H9 (cell line): ENCODE measurements around the gene ITPKB. TPM values are rescaled to one million over a fixed set of nuclear protein-coding genes. Genes with fewer than 3 reads are reported as not detected.

Experiments
- DNase-seq: peaks from one replicate; pipeline ENCODE4 v3.0.0-alpha.2; 2017
- H2AFZ ChIP-seq: one replicate; pipeline ENCODE4 v1.6.1; 2013; ENCODE audit warnings: mild to moderate bottlenecking, low read length, control low read depth, moderate library complexity
- H2AK5ac ChIP-seq: 2 replicates; pipeline ENCODE4 v1.6.1; 2013; ENCODE audit warnings: low read length, control low read depth, mixed read lengths; ENCODE audit not compliant: insufficient read length
- H2BK120ac ChIP-seq: one replicate; pipeline ENCODE4 v1.6.1; 2013; ENCODE audit warnings: low read depth, mild to moderate bottlenecking, low read length, control low read depth, inconsistent platforms; ENCODE audit not compliant: poor library complexity, severe bottlenecking
- H2BK12ac ChIP-seq: 2 replicates; pipeline ENCODE4 v1.6.1; 2013; ENCODE audit warnings: low read length, control low read depth, mixed read lengths, low read depth; ENCODE audit not compliant: insufficient read length
- H2BK15ac ChIP-seq: 2 replicates; pipeline ENCODE4 v1.6.1; 2013; ENCODE audit warnings: low read depth, low read length, control low read depth
- H2BK20ac ChIP-seq: one replicate; pipeline ENCODE4 v1.6.1; 2013; ENCODE audit warnings: low read depth, mild to moderate bottlenecking, low read length, control low read depth, inconsistent platforms; ENCODE audit not compliant: poor library complexity, severe bottlenecking
- H2BK5ac ChIP-seq: 2 replicates; pipeline ENCODE4 v1.6.1; 2013; ENCODE audit warnings: low read length, control low read depth, mixed read lengths; ENCODE audit not compliant: insufficient read length
- H3K14ac ChIP-seq: 2 replicates; pipeline ENCODE4 v1.6.1; 2013; ENCODE audit warnings: low read length, control low read depth; ENCODE audit not compliant: insufficient read depth
- H3K18ac ChIP-seq: 2 replicates; pipeline ENCODE4 v1.6.1; 2013; ENCODE audit warnings: low read depth, mild to moderate bottlenecking, mixed read lengths, low read length, control low read depth; ENCODE audit not compliant: insufficient read length
- H3K23ac ChIP-seq: 2 replicates; pipeline ENCODE4 v1.6.1; 2013; ENCODE audit warnings: low read length, control low read depth, mixed read lengths, low read depth; ENCODE audit not compliant: insufficient read length
- H3K23me2 ChIP-seq: 2 replicates; pipeline ENCODE4 v1.6.1; 2013; ENCODE audit warnings: low read depth, mild to moderate bottlenecking, mixed read lengths, low read length, control low read depth; ENCODE audit not compliant: insufficient read length, poor library complexity, severe bottlenecking
- H3K27ac ChIP-seq: 2 replicates; pipeline ENCODE4 v1.5.1; 2013; ENCODE audit warnings: low read length, control low read depth, mixed read lengths, low read depth; ENCODE audit not compliant: insufficient read length
- H3K27me3 ChIP-seq: 2 replicates; pipeline ENCODE4 v1.6.1; 2013; ENCODE audit warnings: low read length, control low read depth, inconsistent platforms; ENCODE audit not compliant: insufficient read depth
- H3K4ac ChIP-seq: 2 replicates; pipeline ENCODE4 v1.6.1; 2013; ENCODE audit warnings: low read depth, mild to moderate bottlenecking, control low read depth, inconsistent platforms, low read length, moderate library complexity
- H3K4me1 ChIP-seq: 2 replicates; pipeline ENCODE4 v1.6.1; 2013; ENCODE audit warnings: low read length, control low read depth, inconsistent platforms; ENCODE audit not compliant: insufficient read depth
- H3K4me2 ChIP-seq: 2 replicates; pipeline ENCODE4 v1.6.1; 2013; ENCODE audit warnings: low read length, control low read depth, mixed read lengths; ENCODE audit not compliant: insufficient read length, insufficient read depth
- H3K56ac ChIP-seq: 2 replicates; pipeline ENCODE4 v1.6.1; 2013; ENCODE audit warnings: low read depth, mild to moderate bottlenecking, mixed read lengths, low read length, control low read depth; ENCODE audit not compliant: insufficient read length
- H3K79me1 ChIP-seq: 2 replicates; pipeline ENCODE4 v1.6.1; 2013; ENCODE audit warnings: low read depth, mild to moderate bottlenecking, moderate library complexity, low read length, control low read depth, inconsistent platforms; ENCODE audit not compliant: insufficient read depth, poor library complexity, severe bottlenecking
- H3K79me2 ChIP-seq: 2 replicates; pipeline ENCODE4 v1.6.1; 2013; ENCODE audit warnings: low read length, control low read depth, inconsistent platforms; ENCODE audit not compliant: insufficient read depth
- H3K9ac ChIP-seq: 2 replicates; pipeline ENCODE4 v1.6.1; 2013; ENCODE audit warnings: low read length, control low read depth, mixed read lengths; ENCODE audit not compliant: insufficient read length; ENCODE audit errors: extremely low read depth
- H3K9me3 ChIP-seq: one replicate; pipeline ENCODE4 v1.6.1; 2013; ENCODE audit warnings: low read depth, low read length, inconsistent platforms; ENCODE audit not compliant: control insufficient read depth
- H3T11ph ChIP-seq: one replicate; pipeline ENCODE4 v1.6.1; 2013; ENCODE audit warnings: mild to moderate bottlenecking, low read length, control low read depth, inconsistent platforms
- H4K20me1 ChIP-seq: one replicate; pipeline ENCODE4 v1.6.1; 2013; ENCODE audit not compliant: control insufficient read depth, insufficient read length, insufficient read depth
- H4K5ac ChIP-seq: 2 replicates; pipeline ENCODE4 v1.6.1; 2013; ENCODE audit warnings: low read depth, mild to moderate bottlenecking, mixed read lengths, low read length, control low read depth; ENCODE audit not compliant: insufficient read length
- H4K8ac ChIP-seq: replicated peaks from 2 replicates; pipeline ENCODE4 v1.6.1; 2013; ENCODE audit warnings: low read length, control low read depth, mixed read lengths, low read depth; ENCODE audit not compliant: insufficient read length
- H4K91ac ChIP-seq: 2 replicates; pipeline ENCODE4 v1.6.1; 2013; ENCODE audit warnings: low read depth, mild to moderate bottlenecking, moderate library complexity, mixed read lengths, low read length, control low read depth; ENCODE audit not compliant: insufficient read length
- H3K27ac Mint-ChIP-seq, 3 experiments: 2 replicates in 2 of 3; 3 replicates in 1 of 3; pipeline ENCODE4 v1.8.0; 2020 to 2021; ENCODE audit warnings: mixed read lengths in 3 of 3, mild to moderate bottlenecking in 1 of 3, moderate library complexity in 1 of 3
- H3K27me3 Mint-ChIP-seq: 2 replicates; pipeline ENCODE4 v1.8.0; 2021; ENCODE audit warnings: low read depth, mild to moderate bottlenecking, moderate library complexity, mixed read lengths
- H3K36me3 Mint-ChIP-seq, 3 experiments: 2 replicates in 2 of 3; 3 replicates in 1 of 3; pipeline ENCODE4 v1.8.0; 2020 to 2021; ENCODE audit warnings: low read depth in 3 of 3, mixed read lengths in 3 of 3; ENCODE audit not compliant: insufficient read depth in 1 of 3
- H3K4me1 Mint-ChIP-seq, 2 experiments: 2 replicates each; pipeline ENCODE4 v1.8.0; 2020; ENCODE audit warnings: mixed read lengths in 2 of 2
- H3K4me3 Mint-ChIP-seq, 2 experiments: 2 replicates in 1 of 2; 3 replicates in 1 of 2; pipeline ENCODE4 v1.8.0; 2020 to 2021; ENCODE audit warnings: mild to moderate bottlenecking in 2 of 2, mixed read lengths in 2 of 2, moderate library complexity in 1 of 2
- H3K9me3 Mint-ChIP-seq, 2 experiments: 2 replicates in 1 of 2; 3 replicates in 1 of 2; pipeline ENCODE4 v1.8.0; 2020; ENCODE audit warnings: mild to moderate bottlenecking in 2 of 2, mixed read lengths in 2 of 2, moderate library complexity in 1 of 2
- WGBS: extraction: QIAGEN DNeasy Blood & Tissue Kit; methylation state at CpG from one replicate; pipeline ENCODE4 v1.1.7; 2013; ENCODE audit warnings: missing lambda C conversion rate, low lambda C conversion rate, mixed read lengths; ENCODE audit not compliant: insufficient read length; ENCODE audit errors: extremely low coverage; 5-methylcytosine and 5-hydroxymethylcytosine counted together
- total RNA-seq: library from RNA; stranded (reverse); gene quantifications from 2 replicates; pipeline ENCODE4 v1.2.1, GENCODE V29; 2021
- TF ChIP-seq, protein P1 (sequence below): fragments of 200-600 bp; sonication (generic); conservative IDR thresholded peaks from 3 replicates; pipeline ENCODE4 v1.8.0; 2021; ENCODE audit warnings: antibody characterized with exemption, mild to moderate bottlenecking

ITPKB gene
- total RNA-seq, 1 experiment from 2014 or later: 3.8 TPM

DNA sequence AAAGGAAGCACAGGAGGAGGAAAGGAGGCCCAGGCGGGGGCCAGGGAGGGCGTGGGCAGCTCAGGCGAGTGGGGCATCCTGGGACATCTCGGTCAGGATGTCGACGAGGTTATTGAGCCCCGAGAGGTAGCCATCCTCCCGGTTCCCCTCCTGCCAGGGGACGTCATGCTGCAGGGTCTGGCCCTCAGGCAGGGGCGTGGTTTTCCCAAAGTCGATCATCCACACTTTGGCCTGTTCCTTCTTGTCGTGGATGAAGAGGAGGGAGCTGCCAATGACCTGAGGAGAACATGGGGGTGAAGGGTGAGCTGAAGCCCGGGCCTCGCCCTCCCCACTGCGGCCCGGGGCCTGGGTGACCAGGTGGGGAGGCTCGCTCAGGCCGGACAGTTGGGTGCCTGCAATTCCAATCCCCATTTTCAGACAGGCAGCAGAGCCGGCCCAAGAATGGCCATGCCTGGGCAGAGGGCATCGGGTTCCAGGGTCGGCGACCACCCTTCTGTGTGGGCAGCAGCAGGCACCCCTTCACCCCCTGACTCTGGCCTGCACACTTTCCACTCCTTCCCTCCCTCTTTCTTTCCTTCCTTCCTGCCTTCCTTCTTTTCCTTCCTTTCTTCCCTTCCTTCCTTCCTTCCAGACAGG lies 104.4 kb downstream of the ITPKB start:
- H3K27me3 ChIP-seq: no peaks in the 10 kb centered on the region
- Mint-ChIP-seq H3K36me3 (peaks cover 0 to 4% (median 2%) of the 10 kb centered on the region in 3 experiments; a peak in 2 of 7 replicates), H3K9me3 (no peaks in the 10 kb centered on the region), H3K27me3 (peaks cover 2% of the 10 kb centered on the region; the same call in 1 of the 2 replicates), H3K4me1 (peaks cover 13 to 21% of the 10 kb centered on the region in 2 experiments), H3K4me3 (no peak overlapping the region), H3K27ac (peak overlapping the region in 1 of 3 experiments; percentile 70; a peak in 2 of 7 replicates)
- TF ChIP-seq, protein P1, sequence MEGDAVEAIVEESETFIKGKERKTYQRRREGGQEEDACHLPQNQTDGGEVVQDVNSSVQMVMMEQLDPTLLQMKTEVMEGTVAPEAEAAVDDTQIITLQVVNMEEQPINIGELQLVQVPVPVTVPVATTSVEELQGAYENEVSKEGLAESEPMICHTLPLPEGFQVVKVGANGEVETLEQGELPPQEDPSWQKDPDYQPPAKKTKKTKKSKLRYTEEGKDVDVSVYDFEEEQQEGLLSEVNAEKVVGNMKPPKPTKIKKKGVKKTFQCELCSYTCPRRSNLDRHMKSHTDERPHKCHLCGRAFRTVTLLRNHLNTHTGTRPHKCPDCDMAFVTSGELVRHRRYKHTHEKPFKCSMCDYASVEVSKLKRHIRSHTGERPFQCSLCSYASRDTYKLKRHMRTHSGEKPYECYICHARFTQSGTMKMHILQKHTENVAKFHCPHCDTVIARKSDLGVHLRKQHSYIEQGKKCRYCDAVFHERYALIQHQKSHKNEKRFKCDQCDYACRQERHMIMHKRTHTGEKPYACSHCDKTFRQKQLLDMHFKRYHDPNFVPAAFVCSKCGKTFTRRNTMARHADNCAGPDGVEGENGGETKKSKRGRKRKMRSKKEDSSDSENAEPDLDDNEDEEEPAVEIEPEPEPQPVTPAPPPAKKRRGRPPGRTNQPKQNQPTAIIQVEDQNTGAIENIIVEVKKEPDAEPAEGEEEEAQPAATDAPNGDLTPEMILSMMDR: no peak
- H4K8ac ChIP-seq: no peak overlapping the region
- H3T11ph ChIP-seq: no peak overlapping the region
- no peaks in the 10 kb centered on the region for H4K20me1 ChIP-seq
- no peak overlapping the region for H2BK120ac ChIP-seq
- H3K56ac ChIP-seq: no peak overlapping the region
- H3K18ac ChIP-seq: no peak overlapping the region
- no peak overlapping the region for H2BK20ac ChIP-seq
- no peak for DNase-seq
- H3K9ac ChIP-seq: no peak overlapping the region
- no CpG with 5 or more reads among the region's 22 CpGs for WGBS
- H4K91ac ChIP-seq: no peak overlapping the region
- no peaks in the 10 kb centered on the region for H3K79me1 ChIP-seq
- no peak overlapping the region for H2AFZ ChIP-seq
- no peaks in the 10 kb centered on the region for H3K23me2 ChIP-seq
- no peaks in the 10 kb centered on the region for H3K4me1 ChIP-seq
- H3K9me3 ChIP-seq: no peaks in the 10 kb centered on the region
- H2BK12ac ChIP-seq: no peak overlapping the region
- H3K23ac ChIP-seq: no peak overlapping the region
- no peak overlapping the region for H3K27ac ChIP-seq
- H2BK5ac ChIP-seq: no peak overlapping the region
- H2AK5ac ChIP-seq: no peak overlapping the region
- no peak overlapping the region for H3K4me2 ChIP-seq
- H3K79me2 ChIP-seq: no peaks in the 10 kb centered on the region
- no peak overlapping the region for H4K5ac ChIP-seq
- no peak overlapping the region for H3K4ac ChIP-seq
- H3K14ac ChIP-seq: no peak overlapping the region
- no peak overlapping the region for H2BK15ac ChIP-seq
